ENCODE results near the gene TRIM14. TPM values are rescaled to one million over a fixed set of nuclear protein-coding genes. Genes with fewer than 3 reads are reported as not detected.
"Not testable (repeated sequence)": the region's sequence is repeated elsewhere in the genome, so short reads cannot be mapped to it uniquely, and the experiment has no call there.

The TRIM14 gene
- total RNA-seq, 1 donor from 2014 or later: 5.5 TPM

DNA sequence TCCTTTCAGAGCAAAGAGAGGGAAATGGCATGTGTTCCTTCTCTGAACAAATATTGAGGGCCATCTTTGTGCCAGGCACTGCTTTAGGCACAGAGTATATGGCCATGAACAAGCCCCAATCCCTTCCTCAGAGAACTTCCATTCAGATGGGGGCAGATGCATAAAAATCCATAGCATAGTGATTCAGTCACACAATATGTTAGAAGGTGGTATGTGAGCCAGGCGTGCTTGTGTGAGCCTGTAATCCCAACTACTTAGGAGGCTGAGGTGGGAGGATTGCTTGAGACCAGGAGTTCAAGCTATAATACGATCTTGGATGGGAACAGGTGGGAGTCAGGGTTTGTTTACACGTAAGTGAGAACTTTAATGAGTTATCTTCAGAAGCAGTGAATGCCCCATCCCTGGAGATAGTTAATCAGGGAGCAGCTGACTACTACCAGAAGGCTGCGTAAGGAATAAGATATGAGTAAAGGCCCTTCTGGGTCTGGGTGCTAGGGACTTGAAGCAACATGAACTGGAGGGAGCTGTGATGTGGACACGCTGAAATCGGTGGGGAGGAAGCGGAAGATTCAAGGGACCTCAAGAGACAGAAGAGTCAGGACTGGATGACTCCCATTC, 35.3 kb downstream of the TRIM14 start:
- no peak for DNase-seq (ENCODE audit: low spot score)

DNA sequence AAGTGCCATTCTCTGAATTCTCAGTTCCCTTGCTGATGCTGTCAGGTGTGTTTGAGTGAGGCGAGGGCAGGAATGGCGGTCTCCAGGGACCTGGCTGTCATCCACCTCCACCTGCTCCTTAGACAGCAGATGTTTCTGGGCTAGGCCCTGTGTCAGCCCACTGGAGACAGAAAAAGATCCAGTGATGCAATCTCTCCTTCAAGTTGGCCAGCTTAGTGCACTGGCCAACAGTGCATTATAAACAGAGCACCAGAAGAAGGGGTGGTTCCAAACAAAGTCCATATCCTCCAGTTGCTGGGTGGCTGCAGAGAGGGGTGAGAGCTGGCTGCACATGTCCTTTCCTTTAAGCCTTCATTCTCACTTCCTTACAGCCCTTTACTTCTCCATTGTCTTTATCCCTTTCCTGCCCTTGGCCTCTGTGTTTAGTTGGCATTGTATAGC, 35.9 kb downstream of the TRIM14 start:
- DNase-seq (ENCODE audit: low spot score): no peak

DNA sequence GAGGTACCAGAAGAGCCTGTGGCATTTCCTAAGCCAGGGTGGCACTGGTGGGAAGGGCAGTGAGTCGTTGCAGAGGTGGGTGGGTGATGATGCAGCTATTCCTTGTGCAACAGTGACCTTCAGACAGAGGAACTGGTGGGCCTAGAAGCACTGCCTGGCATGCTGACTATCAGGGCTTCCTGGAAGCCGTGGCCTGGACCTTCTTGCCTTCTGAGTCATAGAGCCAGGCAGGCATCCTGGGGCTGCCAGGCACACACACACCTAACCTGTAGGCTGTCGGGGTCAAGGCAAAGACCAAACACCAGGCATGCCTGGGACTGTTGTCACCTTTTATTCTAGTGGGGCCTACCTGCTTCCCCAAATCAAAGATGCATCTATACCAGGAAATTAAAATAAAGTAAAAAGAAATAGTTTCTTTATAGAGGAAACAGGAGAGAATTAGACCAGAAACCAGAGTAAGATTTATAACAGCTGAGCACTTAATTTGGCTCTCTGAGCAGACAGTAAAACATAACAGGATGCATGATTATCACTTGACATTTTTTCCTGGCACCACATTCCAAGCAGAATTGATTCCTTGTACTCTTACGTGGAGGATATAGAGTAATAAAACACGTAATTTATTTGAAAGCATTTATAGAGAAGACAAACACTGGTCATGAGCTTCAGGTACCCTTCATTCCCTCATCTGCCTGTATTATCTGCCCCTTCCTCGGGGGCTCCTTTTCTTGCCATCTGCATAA, 37.4 kb downstream of the TRIM14 start:
- no peak for DNase-seq (ENCODE audit: low spot score)

DNA sequence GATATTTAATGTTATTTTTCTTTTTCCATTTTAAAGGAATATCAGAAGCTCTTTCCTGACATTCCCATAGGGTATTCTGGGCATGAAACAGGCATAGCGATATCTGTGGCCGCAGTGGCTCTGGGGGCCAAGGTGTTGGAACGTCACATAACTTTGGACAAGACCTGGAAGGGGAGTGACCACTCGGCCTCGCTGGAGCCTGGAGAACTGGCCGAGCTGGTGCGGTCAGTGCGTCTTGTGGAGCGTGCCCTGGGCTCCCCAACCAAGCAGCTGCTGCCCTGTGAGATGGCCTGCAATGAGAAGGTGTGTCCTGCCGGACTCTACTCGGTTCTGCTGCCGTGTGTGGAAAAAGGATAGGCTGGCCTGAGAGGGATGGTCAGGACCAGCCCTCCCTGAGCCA, 38.2 kb downstream of the TRIM14 start:
- DNase-seq (ENCODE audit: low spot score): no peak

DNA sequence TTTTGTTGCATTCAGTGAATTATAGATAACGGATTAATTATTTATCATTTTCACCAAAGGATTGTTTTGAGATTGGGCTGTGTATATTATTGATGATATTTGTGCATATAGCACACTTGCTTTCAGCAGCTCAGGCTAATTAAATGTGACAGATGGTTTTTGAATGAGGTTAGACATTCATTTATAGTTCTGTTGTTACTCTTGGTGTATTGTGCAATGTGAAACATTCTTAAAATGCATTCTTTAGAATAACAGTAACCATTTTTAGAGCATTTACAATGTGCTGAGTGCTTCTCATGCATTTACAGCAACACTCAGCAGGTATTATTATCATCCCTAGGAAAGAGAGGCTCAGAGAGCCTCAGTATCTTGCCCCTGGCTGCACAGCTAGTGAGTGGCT, 38.7 kb downstream of the TRIM14 start:
- no peak for DNase-seq (ENCODE audit: low spot score)

DNA sequence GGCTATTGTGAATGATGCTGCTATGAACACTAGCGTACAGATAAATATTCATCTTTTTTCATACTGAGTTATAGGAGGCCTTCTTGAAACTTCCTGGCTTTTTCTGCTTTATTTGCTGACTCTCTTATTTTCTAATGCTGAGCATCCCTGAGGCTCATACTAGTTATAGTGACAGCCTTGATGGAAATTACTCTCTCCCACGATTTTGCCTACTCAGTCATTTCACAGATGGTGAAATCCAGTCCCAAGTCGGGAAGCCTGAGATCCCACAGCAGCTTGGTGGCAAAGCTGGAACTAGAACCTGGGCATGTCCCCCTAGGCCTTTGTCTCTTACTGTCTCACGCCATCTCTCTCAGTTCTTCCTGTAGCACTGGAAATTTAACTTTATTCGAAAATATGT, 40.1 kb downstream of the TRIM14 start:
- no peak for DNase-seq (ENCODE audit: low spot score)

DNA sequence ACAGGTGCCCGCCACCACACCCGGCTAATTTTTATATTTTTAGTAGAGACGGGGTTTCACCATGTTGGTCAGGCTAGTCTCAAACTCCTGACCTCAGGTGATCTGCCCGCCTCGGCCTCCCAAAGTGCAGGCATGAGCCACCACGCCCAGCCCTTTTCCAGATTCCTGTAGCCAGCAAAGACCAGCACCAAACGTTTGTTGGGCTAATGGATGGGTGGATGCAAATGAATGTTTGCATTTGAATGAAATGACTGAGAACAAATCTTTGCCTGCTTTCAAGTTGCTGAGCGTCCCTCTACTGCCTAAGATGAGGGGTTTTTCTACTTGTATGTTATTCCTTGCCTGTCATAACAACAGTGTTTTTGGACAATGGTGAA, 42.5 kb downstream of the TRIM14 start:
- not testable (repeated sequence) for DNase-seq (ENCODE audit: low spot score)

DNA sequence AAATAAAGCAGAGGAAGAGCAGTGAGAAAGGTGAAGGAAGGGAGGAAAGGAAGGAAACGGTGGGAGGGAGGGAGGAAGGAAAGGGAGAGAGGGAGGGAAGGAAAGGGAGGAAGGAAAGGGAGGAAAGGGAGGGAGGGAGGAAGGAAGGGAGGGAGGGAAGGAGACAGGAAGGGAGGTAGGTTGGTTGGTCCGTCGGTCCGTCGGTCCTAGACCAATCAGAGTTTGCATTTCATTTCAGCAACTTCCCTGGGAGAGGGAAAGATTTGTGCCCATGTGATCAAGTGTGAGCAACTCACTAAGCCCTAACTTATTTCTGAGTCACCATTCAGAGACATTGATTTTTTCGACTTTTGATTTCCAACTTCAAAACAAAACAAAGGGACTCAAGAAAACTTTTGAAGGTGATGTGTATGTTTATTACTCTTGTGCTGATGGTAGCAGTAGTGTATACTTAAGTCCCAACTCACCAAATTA, 43.7 kb downstream of the TRIM14 start:
- DNase-seq (ENCODE audit: low spot score): no peak

DNA sequence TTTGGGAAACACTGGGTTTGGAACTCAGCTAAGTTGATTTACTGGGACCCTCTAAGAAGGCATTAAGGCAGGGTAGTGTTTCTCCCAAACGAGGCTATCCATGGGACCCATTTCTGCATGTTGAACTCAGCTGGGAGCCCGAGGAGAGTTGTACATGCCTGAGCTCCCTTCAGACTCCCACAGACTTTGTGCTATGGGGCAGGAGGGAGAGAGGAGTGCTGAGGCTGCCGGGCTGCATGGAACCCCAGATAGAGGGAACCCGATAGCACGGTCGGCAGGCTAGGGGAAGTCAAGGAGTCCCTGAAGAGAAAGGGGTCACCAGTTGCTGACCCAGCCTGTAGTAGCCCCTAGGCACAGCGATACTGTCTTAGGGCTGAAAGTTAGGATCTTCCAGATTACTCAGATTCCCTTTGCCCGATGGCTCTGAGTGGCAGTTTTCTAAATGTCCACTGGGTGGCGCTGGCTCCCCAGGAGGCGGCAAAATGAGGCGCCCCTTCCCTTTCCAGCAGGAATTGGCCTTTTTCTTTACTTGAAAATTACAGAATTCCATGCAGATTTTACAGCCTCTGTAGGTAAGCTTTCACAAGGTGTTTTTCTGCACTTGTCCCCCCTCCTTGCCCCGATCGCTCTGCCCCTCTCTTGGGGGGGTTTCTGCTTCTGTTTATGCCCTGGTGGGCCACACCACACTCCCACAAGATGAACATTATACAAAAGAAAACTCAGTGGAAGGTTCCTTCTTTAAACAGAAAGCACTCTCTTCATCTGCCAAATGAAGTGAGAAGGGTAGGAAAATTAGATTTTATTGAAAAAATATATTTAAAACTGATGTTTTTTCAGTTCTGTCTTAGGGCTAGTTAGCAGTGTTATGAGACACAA, 44.7 kb downstream of the TRIM14 start:
- peak; percentile 45 for DNase-seq (ENCODE audit: low spot score)

DNA sequence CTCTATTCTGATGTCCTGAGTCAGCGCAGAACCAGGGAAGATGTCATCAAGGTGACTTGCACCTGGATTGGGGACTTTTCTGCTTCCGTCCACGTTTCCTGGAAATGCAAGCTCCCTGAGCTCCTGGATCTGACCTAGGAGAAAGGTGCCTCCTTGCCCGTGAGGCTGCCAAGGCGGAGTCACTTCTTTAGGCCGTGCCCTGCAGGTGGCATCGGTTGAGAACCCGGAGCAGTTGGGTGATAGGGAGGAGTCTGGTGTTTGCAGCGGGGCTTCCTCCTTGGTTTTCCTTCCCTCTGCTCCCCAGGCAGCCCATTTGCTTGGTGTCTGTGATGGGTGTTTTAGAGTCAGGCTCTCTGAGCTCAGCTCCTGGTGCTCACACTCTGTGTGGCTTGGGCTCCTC, 47.3 kb downstream of the TRIM14 start:
- DNase-seq (ENCODE audit: low spot score): no peak

DNA sequence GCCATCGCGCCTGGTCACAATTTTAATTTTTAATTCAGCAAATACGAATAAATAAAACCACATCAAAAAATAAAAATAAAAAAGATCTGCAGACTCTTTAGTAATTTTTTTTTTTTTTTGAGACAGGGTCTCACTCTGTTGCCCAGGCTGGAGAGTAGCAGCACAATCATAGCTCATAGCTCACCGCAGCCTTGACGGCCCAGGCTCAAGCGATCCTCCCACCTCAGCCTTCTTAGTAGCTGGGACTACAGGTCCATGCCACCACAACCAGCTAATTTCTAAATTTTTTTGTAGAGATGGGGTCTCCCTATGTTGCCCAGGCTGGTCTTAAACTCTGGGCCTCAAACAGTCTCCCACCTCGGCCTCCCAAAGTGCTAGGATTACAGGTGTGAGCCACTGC, 48.3 kb downstream of the TRIM14 start:
- DNase-seq (ENCODE audit: low spot score): no peak

DNA sequence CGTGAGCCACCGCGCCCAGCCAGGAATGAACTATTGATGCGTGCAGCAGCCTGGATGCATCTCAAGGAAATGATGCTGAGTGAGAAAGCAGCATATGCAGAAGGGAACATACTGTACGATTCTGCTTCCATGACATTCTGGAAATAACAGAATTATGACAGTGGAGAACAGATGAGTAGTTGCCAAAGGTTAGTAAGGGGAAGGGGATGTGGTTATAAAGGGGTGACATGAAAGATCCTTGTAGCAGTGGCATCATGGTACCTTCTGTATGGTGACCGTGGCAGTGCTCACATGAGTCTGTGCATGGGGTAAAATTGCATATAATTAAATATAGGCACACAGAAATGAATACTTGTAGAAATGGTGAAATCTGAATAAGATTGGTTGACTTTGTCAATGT, 49.5 kb downstream of the TRIM14 start:
- no peak for DNase-seq (ENCODE audit: low spot score)

DNA sequence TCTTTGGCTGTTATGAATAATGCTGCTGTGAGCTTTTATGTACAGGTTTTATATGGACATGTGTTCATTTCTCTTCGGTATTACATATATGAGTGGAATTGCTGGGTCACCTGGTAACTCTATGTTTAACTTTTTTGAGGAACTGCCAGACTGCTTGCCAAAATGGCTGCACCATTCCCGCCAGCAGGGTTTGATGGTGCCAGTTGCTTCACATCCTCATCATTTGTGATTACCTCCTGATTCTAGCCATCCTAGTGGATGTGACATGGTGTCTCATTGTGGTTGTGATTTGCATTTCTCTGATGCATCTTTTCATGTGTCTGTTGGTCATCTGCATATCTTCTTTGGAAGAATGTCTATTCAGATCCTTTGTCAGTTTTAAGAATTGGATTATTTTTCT, 51.8 kb downstream of the TRIM14 start:
- DNase-seq (ENCODE audit: low spot score): no peak

DNA sequence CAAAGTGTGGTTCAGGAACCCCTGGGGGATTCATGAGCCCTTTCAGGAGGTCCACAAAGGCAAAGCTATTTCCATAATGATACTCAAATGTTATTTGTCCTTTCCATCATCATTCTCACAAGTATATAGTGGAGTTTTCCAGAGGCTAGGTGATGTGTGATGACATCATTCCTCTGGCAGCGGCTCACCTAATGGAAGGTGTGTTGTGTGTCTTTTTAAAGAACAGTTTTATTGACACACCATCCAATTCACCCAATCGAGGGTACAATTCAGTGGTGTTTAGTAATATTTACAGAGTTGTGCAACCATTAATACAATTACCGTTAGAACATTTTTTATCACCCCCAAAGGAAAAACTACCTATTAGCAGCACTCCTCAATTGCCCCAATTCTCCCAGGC, 52.8 kb downstream of the TRIM14 start:
- DNase-seq (ENCODE audit: low spot score): no peak

DNA sequence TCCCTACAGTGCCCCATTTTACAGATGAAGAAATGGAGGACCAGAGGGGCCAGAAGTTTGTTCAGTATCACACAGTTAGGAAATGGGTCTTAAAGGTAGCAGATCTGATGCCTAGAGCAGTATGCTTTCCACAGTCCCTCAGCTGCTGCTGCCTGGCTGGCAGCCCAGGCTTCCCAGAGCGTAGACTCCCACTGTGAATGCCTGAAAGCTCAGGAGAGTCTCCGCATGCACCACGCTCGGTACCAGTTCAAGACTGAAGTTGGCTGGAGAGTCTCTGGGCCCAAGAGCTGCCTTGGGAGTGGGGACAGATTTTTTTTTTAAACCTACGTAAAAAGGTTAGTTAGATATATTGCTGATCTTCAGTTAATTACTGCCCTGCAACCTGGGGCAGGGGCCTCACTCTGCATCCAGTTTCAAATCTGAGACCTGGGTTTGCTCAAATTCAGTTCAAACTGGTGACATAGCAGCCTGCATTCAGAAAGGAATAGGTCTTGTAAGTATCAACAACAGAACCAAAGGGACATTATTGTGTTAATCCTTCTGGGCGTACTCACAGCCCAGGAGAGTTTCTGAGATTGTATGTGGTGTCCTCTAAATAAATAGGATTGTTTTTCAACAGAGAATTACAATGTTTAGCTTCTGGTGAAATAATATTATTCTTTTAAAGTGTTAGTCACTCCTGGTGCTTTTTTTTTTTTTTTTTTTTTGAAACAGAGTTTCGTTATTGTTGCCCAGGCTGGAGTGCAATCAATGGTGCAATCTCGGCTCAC, 54.2 kb downstream of the TRIM14 start:
- DNase-seq (ENCODE audit: low spot score): no peak

DNA sequence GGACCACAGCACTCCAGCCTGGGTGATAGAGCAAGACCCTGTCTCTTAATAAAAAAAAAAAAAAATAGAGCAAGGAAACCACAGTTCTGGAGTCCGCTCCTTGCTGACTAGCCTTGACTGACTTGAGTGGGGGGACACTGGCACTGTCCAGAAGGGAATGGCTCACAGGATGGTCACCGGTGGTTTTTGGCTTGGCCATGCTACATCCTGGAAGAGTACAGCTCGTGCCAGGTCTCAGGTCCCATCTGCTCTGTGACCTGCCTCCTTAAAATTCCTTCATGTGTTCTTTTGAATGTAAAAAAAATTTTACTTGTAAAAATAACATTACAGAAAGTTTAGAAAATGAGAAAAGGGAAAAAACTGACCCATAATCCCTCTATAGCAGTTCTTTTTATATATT, 56.9 kb downstream of the TRIM14 start:
- DNase-seq (ENCODE audit: low spot score): no peak

DNA sequence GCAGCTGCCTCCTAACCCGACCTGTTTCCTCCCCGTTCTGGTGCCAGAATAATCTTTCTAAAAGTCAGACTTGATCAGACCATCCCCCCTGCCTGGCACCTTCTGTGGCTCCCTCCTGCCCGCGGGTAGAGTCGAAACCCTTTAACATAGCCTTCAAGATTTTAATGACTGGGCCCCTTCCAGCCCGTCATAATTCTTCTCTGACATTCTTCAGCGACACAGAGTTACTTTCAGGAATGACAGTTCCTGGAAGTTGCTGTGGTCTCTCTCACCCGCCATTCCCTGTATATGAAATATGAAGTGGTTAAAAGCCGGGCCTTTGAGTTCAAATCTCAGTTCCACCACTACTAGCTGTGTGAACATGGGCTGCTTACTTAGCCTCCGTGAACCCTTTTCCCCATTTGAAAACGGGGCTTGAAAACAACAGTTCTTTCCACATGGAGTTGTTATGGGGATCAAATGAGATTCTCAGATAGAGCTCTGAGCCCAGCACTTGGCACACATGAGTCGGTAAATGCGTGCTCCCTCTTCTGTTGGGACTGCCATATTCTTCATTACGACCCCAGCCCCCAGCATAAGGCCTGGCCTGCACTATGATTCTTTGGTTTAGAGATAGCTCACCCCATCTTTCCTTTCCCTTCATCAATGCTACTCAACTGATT, 61.8 kb downstream of the TRIM14 start:
- DNase-seq (ENCODE audit: low spot score): peak; percentile 63

DNA sequence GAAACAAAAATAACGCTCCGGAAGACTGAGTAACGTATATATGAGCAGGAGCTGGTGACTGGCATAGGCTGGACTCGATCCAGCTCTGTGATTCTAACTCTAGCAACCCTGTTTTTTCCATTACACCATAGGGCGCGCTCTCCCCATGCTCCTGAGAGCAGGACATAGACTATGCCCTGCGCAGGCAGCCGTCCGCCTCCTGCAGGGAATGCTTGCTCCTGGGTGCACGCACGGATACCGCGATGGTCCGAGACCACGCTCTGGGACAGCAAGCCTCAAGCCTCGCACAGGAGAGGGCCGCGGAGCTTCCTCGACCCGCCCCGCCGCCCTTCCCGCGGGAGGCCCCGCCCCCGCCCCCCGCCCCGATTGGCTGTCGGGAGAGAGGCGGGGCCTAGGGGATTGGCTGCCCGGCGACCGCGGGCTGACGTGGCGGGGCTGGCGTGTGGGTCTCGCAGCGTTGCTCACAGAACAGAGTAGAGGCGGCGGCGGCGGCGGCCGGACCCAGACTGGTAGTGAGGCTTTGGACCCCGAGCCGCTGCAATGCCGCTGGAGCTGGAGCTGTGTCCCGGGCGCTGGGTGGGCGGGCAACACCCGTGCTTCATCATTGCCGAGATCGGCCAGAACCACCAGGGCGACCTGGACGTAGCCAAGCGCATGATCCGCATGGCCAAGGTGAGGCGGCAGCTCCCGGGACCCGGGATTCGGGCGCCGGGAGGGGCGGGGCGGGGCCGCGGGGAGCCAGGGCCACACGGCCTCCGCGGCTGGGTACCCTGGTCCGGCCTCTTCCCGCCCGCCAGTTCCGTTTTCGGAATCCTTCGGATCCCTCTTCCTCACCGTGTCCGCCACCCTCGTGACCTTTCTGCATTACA, 62.5 kb downstream of the TRIM14 start, which contains the start of gene NANS:
TSS of gene NANS (plus strand) at position 464 of the 869 bp plus-strand sequence. CDS start at position 541, 77 bp downstream.
- peak; percentile 92 for DNase-seq (ENCODE audit: low spot score)

DNA sequence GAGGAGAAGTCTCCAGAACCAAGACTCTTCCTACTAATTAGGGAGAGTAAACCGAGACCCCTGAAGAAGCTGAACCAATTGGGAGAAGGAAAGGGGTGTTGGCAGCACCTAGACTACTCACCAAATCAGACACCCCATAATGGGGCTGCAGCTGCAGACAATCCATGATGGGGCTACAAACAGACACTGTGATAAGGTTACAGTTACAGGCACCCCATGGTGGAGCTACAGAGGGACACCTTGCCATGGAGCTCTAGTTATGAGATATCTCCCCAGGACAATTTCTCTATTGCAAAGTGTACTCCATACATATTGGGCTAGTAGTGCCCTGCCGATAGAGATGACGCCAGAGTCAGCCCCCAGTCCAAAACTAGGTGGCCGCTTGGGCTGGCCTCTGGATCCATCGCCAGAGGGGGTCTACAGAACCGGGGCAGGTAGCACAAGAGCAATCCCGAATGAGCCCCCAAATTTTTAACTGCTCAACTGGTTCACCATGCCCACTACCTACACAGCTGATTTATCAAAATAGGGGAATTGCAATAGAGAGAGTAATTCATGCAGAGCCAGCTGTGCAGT, 64.6 kb downstream of the TRIM14 start:
- no peak for DNase-seq (ENCODE audit: low spot score)

DNA sequence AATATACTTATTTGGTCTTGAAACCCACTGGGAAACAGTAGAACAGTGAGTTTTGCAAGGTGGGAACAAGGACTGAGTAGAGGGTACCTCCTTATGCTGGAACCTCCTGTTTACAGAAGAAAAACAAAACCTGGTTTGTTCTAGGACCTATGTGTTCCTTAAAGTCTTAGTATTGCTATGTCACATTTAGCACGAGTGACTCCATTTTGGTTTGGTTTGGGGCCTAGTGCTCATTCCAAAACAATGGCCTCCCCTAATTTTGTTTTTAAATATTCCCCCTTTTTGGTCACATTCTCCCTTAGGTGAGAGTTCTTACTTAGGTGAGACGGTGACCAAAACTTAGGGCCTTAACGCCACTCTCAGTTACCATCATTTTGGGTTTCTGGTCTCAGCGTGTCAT, 68.7 kb downstream of the TRIM14 start:
- DNase-seq (ENCODE audit: low spot score): no peak

Measured in umbilical cord (tissue), 2 donors.